Omental fat pad (tissue), 4 donors: Measurements from ENCODE around the gene F10. TPM values are rescaled to one million over a fixed set of nuclear protein-coding genes. Genes with fewer than 3 reads are reported as not detected.

Experiments used
- ATAC-seq: fragments of 150-250 bp; one replicate; pipeline ENCODE4 v1.9.1; 2016; ENCODE audit warnings: mild to moderate bottlenecking, moderate library complexity; ENCODE audit not compliant: low FRiP score
- DNase-seq: peaks from one replicate; pipeline ENCODE4 v3.0.0-alpha.2; 2019; ENCODE audit warnings: low spot score
- total RNA-seq, 4 donors: library from RNA; depleted of rRNA; stranded (reverse); fragments of >200 nt; gene quantifications; one replicate each; pipeline ENCODE4 v1.1.0, GENCODE V29; 2016
- TF ChIP-seq, protein P1 (sequence below), 3 donors: fragments of 450-650 bp; IDR thresholded peaks; one replicate each; pipeline ENCODE4 v1.5.1; 2016 to 2017; ENCODE audit warnings: antibody characterized with exemption in 3 of 3, mild to moderate bottlenecking in 3 of 3, moderate library complexity in 2 of 3

The F10 gene
- total RNA-seq, 4 donors from 2014 or later, result 10.8 to 51.1 (median 13.6) TPM

- TF ChIP-seq, protein P1, sequence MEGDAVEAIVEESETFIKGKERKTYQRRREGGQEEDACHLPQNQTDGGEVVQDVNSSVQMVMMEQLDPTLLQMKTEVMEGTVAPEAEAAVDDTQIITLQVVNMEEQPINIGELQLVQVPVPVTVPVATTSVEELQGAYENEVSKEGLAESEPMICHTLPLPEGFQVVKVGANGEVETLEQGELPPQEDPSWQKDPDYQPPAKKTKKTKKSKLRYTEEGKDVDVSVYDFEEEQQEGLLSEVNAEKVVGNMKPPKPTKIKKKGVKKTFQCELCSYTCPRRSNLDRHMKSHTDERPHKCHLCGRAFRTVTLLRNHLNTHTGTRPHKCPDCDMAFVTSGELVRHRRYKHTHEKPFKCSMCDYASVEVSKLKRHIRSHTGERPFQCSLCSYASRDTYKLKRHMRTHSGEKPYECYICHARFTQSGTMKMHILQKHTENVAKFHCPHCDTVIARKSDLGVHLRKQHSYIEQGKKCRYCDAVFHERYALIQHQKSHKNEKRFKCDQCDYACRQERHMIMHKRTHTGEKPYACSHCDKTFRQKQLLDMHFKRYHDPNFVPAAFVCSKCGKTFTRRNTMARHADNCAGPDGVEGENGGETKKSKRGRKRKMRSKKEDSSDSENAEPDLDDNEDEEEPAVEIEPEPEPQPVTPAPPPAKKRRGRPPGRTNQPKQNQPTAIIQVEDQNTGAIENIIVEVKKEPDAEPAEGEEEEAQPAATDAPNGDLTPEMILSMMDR (IDR thresholded peaks at IDR 0.05), result no peak
- ATAC-seq (no peak), DNase-seq (no peak)
These were observed 21.1 kb downstream of the F10 start for GRCh38 chr13:113143466-113144254.

GRCh38 chr13:113144255-113144629 is 21.6 kb downstream of the F10 start:
- DNase-seq, result no peak
- TF ChIP-seq, protein P1 (IDR thresholded peaks at IDR 0.05), result no peak
- ATAC-seq, result no peak

- no peak for ATAC-seq
- TF ChIP-seq, protein P1 (IDR thresholded peaks at IDR 0.05), result no peak
- no peak for DNase-seq
These were observed 22.9 kb downstream of the F10 start for GRCh38 chr13:113145496-113145895.

DNA sequence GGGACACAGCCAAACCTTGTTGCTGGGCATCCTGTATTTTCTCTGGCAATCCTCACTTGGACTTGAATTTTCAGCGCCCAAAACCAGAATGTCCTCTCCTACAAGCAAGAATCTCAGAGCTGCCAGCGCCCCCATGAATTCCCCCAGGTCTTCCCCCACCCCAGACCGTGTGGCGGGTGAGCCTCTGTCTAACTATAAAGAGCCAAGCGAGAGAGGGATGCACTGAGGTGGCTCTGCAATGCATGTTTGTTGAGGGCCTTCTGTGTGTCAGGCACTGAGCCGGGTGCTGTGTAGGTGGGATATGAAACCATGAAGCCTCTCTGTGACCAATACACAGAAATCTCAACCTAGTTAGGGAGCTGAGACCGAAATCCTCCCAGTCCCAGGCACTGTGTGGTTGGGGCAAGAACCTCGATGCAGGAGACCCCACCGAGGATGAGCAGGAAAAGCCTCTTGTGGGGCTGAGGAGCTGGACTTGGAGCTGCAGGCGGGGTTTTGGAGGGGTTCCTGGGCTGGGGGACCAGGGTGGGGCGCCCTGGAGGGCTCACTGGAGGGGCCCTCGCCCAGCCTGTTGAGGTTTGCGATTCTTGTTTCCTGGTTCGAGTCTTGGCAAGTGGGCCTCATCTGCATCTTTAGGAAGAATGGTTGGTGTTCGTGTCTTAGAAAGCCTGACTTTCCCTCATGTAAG is 23.5 kb downstream of the F10 start:
- TF ChIP-seq, protein P1 (IDR thresholded peaks at IDR 0.05), result no peak
- DNase-seq (no peak), ATAC-seq (no peak)

- TF ChIP-seq, protein P1 (IDR thresholded peaks at IDR 0.05), result no peak
- DNase-seq, result no peak
- no peak for ATAC-seq
These were observed 24.2 kb downstream of the F10 start for GRCh38 chr13:113146750-113147149.

DNA sequence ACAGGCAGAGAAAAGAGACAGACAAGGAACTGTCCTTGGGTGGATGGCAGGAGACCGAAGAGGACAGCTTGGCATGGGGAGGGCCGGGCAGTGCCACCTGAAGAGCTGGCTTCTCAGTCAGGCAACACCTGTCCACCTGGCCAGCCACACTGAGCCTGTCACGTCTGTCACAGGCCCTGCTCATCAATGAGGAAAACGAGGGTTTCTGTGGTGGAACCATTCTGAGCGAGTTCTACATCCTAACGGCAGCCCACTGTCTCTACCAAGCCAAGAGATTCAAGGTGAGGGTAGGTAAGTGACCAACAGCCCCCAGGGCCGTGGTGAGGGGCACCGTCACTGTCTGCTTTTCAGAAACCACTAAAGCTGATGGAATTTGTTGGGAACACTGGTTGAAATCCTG is 24.6 kb downstream of the F10 start:
- TF ChIP-seq, protein P1 (IDR thresholded peaks at IDR 0.05), result no peak
- DNase-seq, result no peak

DNA sequence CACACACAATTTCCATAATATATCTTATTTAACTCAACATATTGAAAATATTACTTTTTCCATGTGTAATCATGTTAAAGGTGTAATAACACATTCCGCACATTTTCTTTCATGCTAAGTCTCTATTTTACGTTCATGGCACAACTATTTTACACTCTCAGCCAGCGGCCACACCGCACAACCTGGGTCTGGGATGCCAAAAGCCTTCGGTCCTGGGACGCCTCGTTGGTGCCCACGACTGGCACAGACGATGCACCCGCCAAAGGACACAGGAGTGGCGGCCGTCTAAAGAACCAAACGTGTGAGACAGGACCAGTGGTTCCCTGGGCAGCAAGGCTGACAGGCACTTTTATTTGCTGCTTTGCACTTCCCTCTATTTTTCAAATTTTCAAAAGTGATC is 25.8 kb downstream of the F10 start:
- no peak for DNase-seq
- TF ChIP-seq, protein P1 (IDR thresholded peaks at IDR 0.05), result no peak
- no peak for ATAC-seq

More for the DNA sequence above, 24.6 kb downstream of the F10 start:
- ATAC-seq, result no peak
